ENCODE measurements around the gene ZMYND19. TPM values are rescaled to one million over a fixed set of nuclear protein-coding genes. Genes with fewer than 3 reads are reported as not detected.
A peak's percentile ranks its signal among the peaks of the same experiment; 100 is the strongest.

The ZMYND19 gene
- total and polyA plus RNA-seq, 11 donors = 6.8 to 20.5 (median 10.2) TPM

DNA sequence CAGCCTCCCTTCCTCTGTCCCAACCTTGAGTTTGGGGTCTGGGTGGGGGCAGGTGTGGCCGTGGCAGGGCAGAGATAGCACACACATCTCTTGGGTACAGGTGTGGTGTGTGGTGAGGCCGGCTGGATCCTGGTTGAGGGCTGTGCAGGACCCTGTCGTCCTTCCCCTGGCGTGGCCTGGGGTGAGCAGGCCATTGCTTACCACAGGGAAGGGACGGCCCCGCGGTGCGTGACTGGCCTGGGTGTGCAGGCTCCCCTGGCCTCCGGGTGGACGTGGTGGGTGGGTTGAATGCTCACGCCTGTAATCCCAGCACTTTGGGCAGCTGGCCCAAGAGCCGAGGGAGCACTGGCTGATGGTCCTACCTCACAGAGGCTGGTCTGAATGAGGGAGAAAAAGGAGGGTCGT, 16.4 kb upstream of the ZMYND19 start:
- no peaks in the 10 kb centered on the region for H3K36me3 ChIP-seq
- peaks cover 7 to 59% (median 29%) of the 10 kb centered on the region in 12 donors for H3K4me1 ChIP-seq
- H3K27ac ChIP-seq = peak overlapping the region in 9 of 12 donors; percentile 81 to 94 (median 90)
- H3K9me3 ChIP-seq = no peaks in the 10 kb centered on the region
- no peak for TF ChIP-seq POLR2A (IDR thresholded peaks at IDR 0.05)
- TF ChIP-seq, protein P1, sequence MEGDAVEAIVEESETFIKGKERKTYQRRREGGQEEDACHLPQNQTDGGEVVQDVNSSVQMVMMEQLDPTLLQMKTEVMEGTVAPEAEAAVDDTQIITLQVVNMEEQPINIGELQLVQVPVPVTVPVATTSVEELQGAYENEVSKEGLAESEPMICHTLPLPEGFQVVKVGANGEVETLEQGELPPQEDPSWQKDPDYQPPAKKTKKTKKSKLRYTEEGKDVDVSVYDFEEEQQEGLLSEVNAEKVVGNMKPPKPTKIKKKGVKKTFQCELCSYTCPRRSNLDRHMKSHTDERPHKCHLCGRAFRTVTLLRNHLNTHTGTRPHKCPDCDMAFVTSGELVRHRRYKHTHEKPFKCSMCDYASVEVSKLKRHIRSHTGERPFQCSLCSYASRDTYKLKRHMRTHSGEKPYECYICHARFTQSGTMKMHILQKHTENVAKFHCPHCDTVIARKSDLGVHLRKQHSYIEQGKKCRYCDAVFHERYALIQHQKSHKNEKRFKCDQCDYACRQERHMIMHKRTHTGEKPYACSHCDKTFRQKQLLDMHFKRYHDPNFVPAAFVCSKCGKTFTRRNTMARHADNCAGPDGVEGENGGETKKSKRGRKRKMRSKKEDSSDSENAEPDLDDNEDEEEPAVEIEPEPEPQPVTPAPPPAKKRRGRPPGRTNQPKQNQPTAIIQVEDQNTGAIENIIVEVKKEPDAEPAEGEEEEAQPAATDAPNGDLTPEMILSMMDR (IDR thresholded peaks at IDR 0.05) = no peak
- no peaks in the 10 kb centered on the region for H3K27me3 ChIP-seq
- H3K4me3 ChIP-seq = peak overlapping the region in 11 of 12 donors; percentile 61 to 91 (median 80)
- DNase-seq (peak in 1 of 5 donors; percentile 72), ATAC-seq (peak in 2 of 4 donors; percentile 2 to 5)
- intact Hi-C loops (cut with DNase I) = no loop called here
- WGBS, 4 donors = 26 to 37% (median 31%) methylated on average over 10 to 13 of the region's 13 CpGs

DNA sequence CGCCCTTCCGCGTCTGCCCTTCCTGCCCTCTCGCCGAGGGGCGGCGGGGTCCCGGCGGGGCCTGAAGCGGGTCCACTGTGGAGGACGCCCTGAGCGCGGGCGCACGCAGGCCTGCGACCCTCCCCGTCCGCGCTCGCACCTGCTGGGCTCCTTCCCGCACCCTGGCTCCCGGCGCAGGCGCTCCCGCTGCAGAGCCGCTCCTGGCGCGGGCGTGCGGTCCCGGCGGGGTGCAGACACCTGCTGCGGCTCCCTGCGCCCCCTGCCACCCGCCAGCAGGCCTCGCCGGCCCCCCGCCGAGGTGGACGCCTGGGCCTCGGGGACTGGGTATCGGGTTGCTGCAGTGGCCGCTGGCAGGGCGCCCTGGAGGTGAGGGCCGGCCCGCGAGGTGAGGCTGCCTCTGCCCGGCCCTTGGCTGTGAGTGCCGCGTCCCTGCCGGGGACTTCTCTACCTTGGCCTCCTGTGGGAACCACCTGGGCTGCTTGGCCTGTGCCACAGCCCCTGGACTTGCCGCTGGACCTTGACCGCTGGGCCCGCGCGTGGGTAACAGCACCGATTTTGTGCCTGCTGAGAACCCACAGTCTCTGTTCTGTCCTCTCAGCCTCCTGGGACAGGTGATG, 15.8 kb upstream of the ZMYND19 start:
- Histone ChIP-seq H3K9me3 (no peaks in the 10 kb centered on the region), H3K27ac (peak overlapping the region; percentile 74 to 94 (median 90)), H3K36me3 (no peaks in the 10 kb centered on the region), H3K27me3 (no peaks in the 10 kb centered on the region), H3K4me1 (peaks cover 7 to 53% (median 24%) of the 10 kb centered on the region in 12 donors), H3K4me3 (peak overlapping the region; percentile 61 to 91 (median 80))
- peak in 1 of 4 donors; percentile 6 for ATAC-seq
- 4 to 13% (median 6%) methylated on average over 16 to 57 of the region's 57 CpGs for WGBS, 4 donors
- intact Hi-C loops (cut with DNase I) = no loop called here
- peak in 4 of 5 donors; percentile 40 to 76 (median 52) for DNase-seq
- TF ChIP-seq, protein P1 (IDR thresholded peaks at IDR 0.05) = no peak
- no peak for TF ChIP-seq POLR2A (IDR thresholded peaks at IDR 0.05)

DNA sequence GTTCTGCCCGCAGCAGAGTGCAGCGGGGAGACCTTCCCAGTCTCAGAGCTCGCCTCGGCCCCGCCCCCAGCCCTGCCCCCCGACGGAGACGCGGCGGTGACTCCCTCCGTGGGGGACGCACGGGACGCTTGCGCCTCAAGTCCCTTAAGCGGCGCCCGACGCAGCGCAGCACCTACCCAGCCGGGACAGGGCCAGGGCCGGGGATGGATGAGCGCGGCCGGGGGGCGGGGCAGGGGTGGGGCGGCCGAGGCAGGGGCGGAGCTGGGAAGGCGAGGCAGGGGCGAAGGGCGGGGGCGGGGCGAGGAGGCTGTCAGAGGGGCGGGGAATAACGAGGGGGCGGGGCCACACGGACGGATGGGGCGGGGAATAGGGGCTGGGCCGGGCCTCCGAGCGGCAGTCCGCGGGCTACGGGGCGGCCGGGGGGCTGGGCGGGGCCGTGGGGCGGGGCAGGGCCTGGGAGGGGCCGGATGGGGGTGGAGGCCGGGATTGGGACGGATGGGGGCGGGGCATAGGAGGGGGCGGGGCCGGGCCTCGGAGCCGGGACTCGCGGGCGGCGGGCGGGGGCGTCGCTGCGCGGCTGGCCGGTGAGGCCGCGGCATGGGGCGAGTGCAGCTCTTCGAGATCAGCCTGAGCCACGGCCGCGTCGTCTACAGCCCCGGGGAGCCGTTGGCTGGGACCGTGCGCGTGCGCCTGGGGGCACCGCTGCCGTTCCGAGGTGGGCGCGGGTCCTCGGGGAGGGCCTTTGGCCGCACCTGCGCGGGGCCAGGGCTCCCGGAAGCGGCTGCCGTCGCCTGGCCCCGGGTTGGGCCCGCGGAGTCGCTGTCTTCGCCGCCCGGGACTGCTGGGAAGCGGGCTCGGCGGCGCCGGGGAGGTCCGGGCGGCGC, 15.1 kb upstream of the ZMYND19 start, which contains the start of gene ARRDC1:
Gene ARRDC1, plus strand, starts transcription at position 566 of the 884 bp plus-strand sequence. Its CDS starts 32 bp downstream, at position 598.
- peak; percentile 93 to 96 (median 95) for DNase-seq

More for the DNA sequence above, 15.1 kb upstream of the ZMYND19 start, which contains the start of gene ARRDC1:
- H3K36me3 ChIP-seq = no peaks in the 10 kb centered on the region
- H3K27ac ChIP-seq = peak within 1 kb of the TSS; percentile 74 to 94 (median 90)
- H3K4me3 ChIP-seq = peak within 1 kb of the TSS; percentile 61 to 91 (median 81)
- H3K9me3 ChIP-seq = no peaks in the 10 kb centered on the region
- intact Hi-C loops (cut with DNase I) = loop anchor here in 2 of 10 donors (1.0 kb wide), 2 partner anchors 13 to 27 kb away; partner anchors contain the start of gene DPH7 (in 1 of the 2)
- peaks cover 7 to 52% (median 23%) of the 10 kb centered on the region in 12 donors for H3K4me1 ChIP-seq
- WGBS, 4 donors = 0 to 1% (median 1%) methylated on average over 31 to 111 of the region's 111 CpGs
- ATAC-seq = peak; percentile 81 to 90 (median 87)
- H3K27me3 ChIP-seq = no peaks in the 10 kb centered on the region
- TF ChIP-seq, protein P1 (IDR thresholded peaks at IDR 0.05) = no peak
- peak in 1 of 2 donors; percentile 79 for TF ChIP-seq POLR2A (IDR thresholded peaks at IDR 0.05)

Measured in heart left ventricle (tissue), 16 donors.